WTC11 (cell line): ENCODE measurements around the gene STPG2. TPM values are rescaled to one million over a fixed set of nuclear protein-coding genes. Genes with fewer than 3 reads are reported as not detected.

ENCODE experiments used
- ATAC-seq: fragments of 200-7000 bp; cut with Tn5 transposase; 2 replicates; pipeline ENCODE4 v1.10.0; 2021; ENCODE audit warnings: mild to moderate bottlenecking, moderate library complexity
- CTCF ChIA-PET: fragments of 300-600 bp; sonication (Branson Sonifier 250); formaldehyde crosslinking; loops from one replicate; lab custom pipeline; 2021; ENCODE audit warnings: antibody characterized with exemption; lab: Charles Lee
- POLR2A ChIA-PET: fragments of 350-600 bp; sonication (Branson Sonifier 250); formaldehyde crosslinking; loops from one replicate; lab custom pipeline; 2021; ENCODE audit warnings: antibody characterized with exemption; lab: Charles Lee
- DNase-seq: peaks from one replicate; pipeline ENCODE4 v3.0.0; 2021; ENCODE audit warnings: low spot score
- H3K27ac Mint-ChIP-seq: 2 replicates; pipeline ENCODE4 v1.8.0; 2021; ENCODE audit warnings: mixed read lengths
- H3K27me3 Mint-ChIP-seq: 2 replicates; pipeline ENCODE4 v1.8.0; 2021; ENCODE audit warnings: low read depth, mild to moderate bottlenecking, moderate library complexity, mixed read lengths
- H3K36me3 Mint-ChIP-seq: 2 replicates; pipeline ENCODE4 v1.8.0; 2021; ENCODE audit warnings: mixed read lengths
- H3K4me1 Mint-ChIP-seq: 2 replicates; pipeline ENCODE4 v1.8.0; 2022; ENCODE audit warnings: mixed read lengths
- H3K4me3 Mint-ChIP-seq: 2 replicates; pipeline ENCODE4 v1.8.0; 2021; ENCODE audit warnings: mild to moderate bottlenecking, moderate library complexity, mixed read lengths
- H3K9me3 Mint-ChIP-seq: 2 replicates; pipeline ENCODE4 v1.8.0; 2021; ENCODE audit warnings: mixed read lengths
- ATF1 ChIP-seq: sonication (generic); formaldehyde crosslinking; IDR thresholded peaks from 2 replicates; pipeline ENCODE4 v1.8.1; 2023; ENCODE audit warnings: mild to moderate bottlenecking, moderate library complexity, missing genetic modification reagents
- CBFB ChIP-seq: sonication (generic); formaldehyde crosslinking; IDR thresholded peaks from 2 replicates; pipeline ENCODE4 v1.8.1; 2022; ENCODE audit warnings: mild to moderate bottlenecking, low read depth, missing genetic modification reagents
- CREM ChIP-seq: sonication (generic); formaldehyde crosslinking; IDR thresholded peaks from 2 replicates; pipeline ENCODE4 v1.8.1; 2022; ENCODE audit warnings: mild to moderate bottlenecking, missing genetic modification reagents, moderate library complexity
- ELF4 ChIP-seq: sonication (generic); formaldehyde crosslinking; IDR thresholded peaks from 2 replicates; pipeline ENCODE4 v1.8.1; 2022; ENCODE audit warnings: low read depth, mild to moderate bottlenecking, moderate library complexity, missing genetic modification reagents
- FOXJ3 ChIP-seq: sonication (generic); formaldehyde crosslinking; IDR thresholded peaks from 2 replicates; pipeline ENCODE4 v1.9.0; 2021; ENCODE audit warnings: missing genetic modification reagents, mild to moderate bottlenecking, borderline replicate concordance
- FOXK1 ChIP-seq: sonication (generic); formaldehyde crosslinking; IDR thresholded peaks from 2 replicates; pipeline ENCODE4 v1.8.0; 2022; ENCODE audit warnings: mild to moderate bottlenecking, moderate library complexity, missing genetic modification reagents
- FOXP1 ChIP-seq: sonication (generic); formaldehyde crosslinking; IDR thresholded peaks from 2 replicates; pipeline ENCODE4 v1.8.0; 2022; ENCODE audit warnings: missing genetic modification reagents, mild to moderate bottlenecking, moderate library complexity, borderline replicate concordance
- FOXP4 ChIP-seq: sonication (generic); formaldehyde crosslinking; IDR thresholded peaks from 2 replicates; pipeline ENCODE4 v1.8.0; 2022; ENCODE audit warnings: mild to moderate bottlenecking, missing genetic modification reagents
- HMGA2 ChIP-seq: fragments of 250-450 bp; sonication (Bioruptor Pico); IDR thresholded peaks from 2 replicates; pipeline ENCODE4 v1.4.0; 2021; ENCODE audit warnings: mild to moderate bottlenecking, moderate library complexity
- NFE2L1 ChIP-seq: sonication (generic); formaldehyde crosslinking; IDR thresholded peaks from 2 replicates; pipeline ENCODE4 v1.8.1; 2023; ENCODE audit warnings: missing genetic modification reagents
- NR1H2 ChIP-seq: sonication (generic); formaldehyde crosslinking; IDR thresholded peaks from 2 replicates; pipeline ENCODE4 v1.9.0; 2021; ENCODE audit warnings: mild to moderate bottlenecking, moderate library complexity, missing genetic modification reagents
- NR2C2 ChIP-seq: sonication (generic); formaldehyde crosslinking; IDR thresholded peaks from 2 replicates; pipeline ENCODE4 v1.8.0; 2022; ENCODE audit warnings: mild to moderate bottlenecking, missing genetic modification reagents
- OVOL2 ChIP-seq: fragments of 250-450 bp; sonication (Bioruptor Pico); IDR thresholded peaks from 2 replicates; pipeline ENCODE4 v1.9.0; 2021; ENCODE audit warnings: mild to moderate bottlenecking, borderline replicate concordance
- RELA ChIP-seq: sonication (generic); formaldehyde crosslinking; IDR thresholded peaks from 2 replicates; pipeline ENCODE4 v1.8.1; 2022; ENCODE audit warnings: missing genetic modification reagents, mild to moderate bottlenecking, borderline replicate concordance
- RORB ChIP-seq: fragments of 250-450 bp; sonication (Bioruptor Pico); IDR thresholded peaks from 2 replicates; pipeline ENCODE4 v1.9.0; 2021; ENCODE audit warnings: mild to moderate bottlenecking
- TEAD1 ChIP-seq: sonication (generic); formaldehyde crosslinking; IDR thresholded peaks from 2 replicates; pipeline ENCODE4 v1.8.0; 2022; ENCODE audit warnings: mild to moderate bottlenecking, missing genetic modification reagents
- TEAD4 ChIP-seq: sonication (generic); formaldehyde crosslinking; IDR thresholded peaks from 2 replicates; pipeline ENCODE4 v1.8.0; 2022; ENCODE audit warnings: mild to moderate bottlenecking, missing genetic modification reagents
- ZNF138 ChIP-seq: sonication (generic); formaldehyde crosslinking; conservative IDR thresholded peaks from 2 replicates; pipeline ENCODE4 v1.8.1; 2022; ENCODE audit warnings: mild to moderate bottlenecking, moderate library complexity, missing genetic modification reagents
- ZNF232 ChIP-seq: sonication (generic); formaldehyde crosslinking; IDR thresholded peaks from 2 replicates; pipeline ENCODE4 v1.8.0; 2022; ENCODE audit warnings: mild to moderate bottlenecking, missing genetic modification reagents
- ZNF396 ChIP-seq: fragments of 250-450 bp; sonication (Bioruptor Pico); IDR thresholded peaks from 2 replicates; pipeline ENCODE4 v1.8.0; 2021; ENCODE audit warnings: mild to moderate bottlenecking, moderate library complexity, borderline replicate concordance
- ZNF416 ChIP-seq: fragments of 250-450 bp; sonication (Bioruptor Pico); IDR thresholded peaks from 2 replicates; pipeline ENCODE4 v1.9.0; 2021; ENCODE audit warnings: mild to moderate bottlenecking, inconsistent platforms
- total RNA-seq: library from RNA; stranded (reverse); gene quantifications from 3 replicates; pipeline ENCODE4 v1.2.3, GENCODE V29; 2021
- TF ChIP-seq, protein P1 (sequence below): sonication (generic); formaldehyde crosslinking; IDR thresholded peaks from 2 replicates; pipeline ENCODE4 v1.8.0; 2023; ENCODE audit warnings: mild to moderate bottlenecking, missing genetic modification reagents
- TF ChIP-seq, protein P2 (sequence below): sonication (generic); formaldehyde crosslinking; IDR thresholded peaks from 2 replicates; pipeline ENCODE4 v1.8.1; 2023; ENCODE audit warnings: mild to moderate bottlenecking, missing genetic modification reagents, moderate library complexity
- TF ChIP-seq, protein P3 (sequence below): sonication (generic); formaldehyde crosslinking; IDR thresholded peaks from 2 replicates; pipeline ENCODE4 v1.8.1; 2022; ENCODE audit warnings: low read depth, missing genetic modification reagents, borderline replicate concordance
- TF ChIP-seq, protein P4 (sequence below): sonication (generic); formaldehyde crosslinking; IDR thresholded peaks from 2 replicates; pipeline ENCODE4 v1.8.1; 2022; ENCODE audit warnings: mild to moderate bottlenecking, missing genetic modification reagents, moderate library complexity, borderline replicate concordance

STPG2 gene
- total RNA-seq, 1 experiment from 2014 or later, result 0.17 TPM

DNA sequence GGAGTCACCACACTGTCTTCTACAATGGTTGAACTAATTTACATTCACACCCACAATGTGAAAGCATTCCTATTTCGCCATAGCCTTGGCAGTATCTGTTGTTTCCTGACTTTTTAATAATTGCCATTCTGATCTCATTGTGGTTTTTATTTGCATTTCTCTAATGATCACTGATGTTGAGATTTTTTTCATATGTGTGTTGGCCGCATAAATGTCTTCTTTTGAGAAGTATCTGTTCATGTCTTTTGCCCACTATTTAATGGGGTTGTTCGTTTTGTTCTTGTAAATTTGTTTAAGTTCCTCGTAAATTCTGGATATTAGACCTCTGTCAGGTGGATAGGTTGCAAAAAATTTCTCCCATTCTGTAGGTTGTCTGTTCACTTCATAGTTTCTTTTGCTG is 519.1 kb downstream of the STPG2 start:
- no peak for TF ChIP-seq NR1H2 (CRISPR knock-in tag)
- no peak for TF ChIP-seq ELF4 (CRISPR knock-in tag)
- no peak for TF ChIP-seq FOXJ3
- no peak for TF ChIP-seq ZNF416 (CRISPR knock-in tag)
- TF ChIP-seq TEAD4, result no peak
- no peak for TF ChIP-seq FOXK1 (CRISPR knock-in tag)
- no peak for TF ChIP-seq ZNF396 (CRISPR knock-in tag)
- TF ChIP-seq CREM (CRISPR knock-in tag), result no peak
- TF ChIP-seq ZNF138, result no peak
- TF ChIP-seq, protein P1, sequence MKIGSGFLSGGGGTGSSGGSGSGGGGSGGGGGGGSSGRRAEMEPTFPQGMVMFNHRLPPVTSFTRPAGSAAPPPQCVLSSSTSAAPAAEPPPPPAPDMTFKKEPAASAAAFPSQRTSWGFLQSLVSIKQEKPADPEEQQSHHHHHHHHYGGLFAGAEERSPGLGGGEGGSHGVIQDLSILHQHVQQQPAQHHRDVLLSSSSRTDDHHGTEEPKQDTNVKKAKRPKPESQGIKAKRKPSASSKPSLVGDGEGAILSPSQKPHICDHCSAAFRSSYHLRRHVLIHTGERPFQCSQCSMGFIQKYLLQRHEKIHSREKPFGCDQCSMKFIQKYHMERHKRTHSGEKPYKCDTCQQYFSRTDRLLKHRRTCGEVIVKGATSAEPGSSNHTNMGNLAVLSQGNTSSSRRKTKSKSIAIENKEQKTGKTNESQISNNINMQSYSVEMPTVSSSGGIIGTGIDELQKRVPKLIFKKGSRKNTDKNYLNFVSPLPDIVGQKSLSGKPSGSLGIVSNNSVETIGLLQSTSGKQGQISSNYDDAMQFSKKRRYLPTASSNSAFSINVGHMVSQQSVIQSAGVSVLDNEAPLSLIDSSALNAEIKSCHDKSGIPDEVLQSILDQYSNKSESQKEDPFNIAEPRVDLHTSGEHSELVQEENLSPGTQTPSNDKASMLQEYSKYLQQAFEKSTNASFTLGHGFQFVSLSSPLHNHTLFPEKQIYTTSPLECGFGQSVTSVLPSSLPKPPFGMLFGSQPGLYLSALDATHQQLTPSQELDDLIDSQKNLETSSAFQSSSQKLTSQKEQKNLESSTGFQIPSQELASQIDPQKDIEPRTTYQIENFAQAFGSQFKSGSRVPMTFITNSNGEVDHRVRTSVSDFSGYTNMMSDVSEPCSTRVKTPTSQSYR, result no peak
- TF ChIP-seq ATF1 (CRISPR knock-in tag), result no peak
- no peak for TF ChIP-seq FOXP1 (CRISPR knock-in tag)
- TF ChIP-seq, protein P2, sequence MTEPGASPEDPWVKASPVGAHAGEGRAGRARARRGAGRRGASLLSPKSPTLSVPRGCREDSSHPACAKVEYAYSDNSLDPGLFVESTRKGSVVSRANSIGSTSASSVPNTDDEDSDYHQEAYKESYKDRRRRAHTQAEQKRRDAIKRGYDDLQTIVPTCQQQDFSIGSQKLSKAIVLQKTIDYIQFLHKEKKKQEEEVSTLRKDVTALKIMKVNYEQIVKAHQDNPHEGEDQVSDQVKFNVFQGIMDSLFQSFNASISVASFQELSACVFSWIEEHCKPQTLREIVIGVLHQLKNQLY (CRISPR knock-in tag), result no peak
- TF ChIP-seq, protein P3, sequence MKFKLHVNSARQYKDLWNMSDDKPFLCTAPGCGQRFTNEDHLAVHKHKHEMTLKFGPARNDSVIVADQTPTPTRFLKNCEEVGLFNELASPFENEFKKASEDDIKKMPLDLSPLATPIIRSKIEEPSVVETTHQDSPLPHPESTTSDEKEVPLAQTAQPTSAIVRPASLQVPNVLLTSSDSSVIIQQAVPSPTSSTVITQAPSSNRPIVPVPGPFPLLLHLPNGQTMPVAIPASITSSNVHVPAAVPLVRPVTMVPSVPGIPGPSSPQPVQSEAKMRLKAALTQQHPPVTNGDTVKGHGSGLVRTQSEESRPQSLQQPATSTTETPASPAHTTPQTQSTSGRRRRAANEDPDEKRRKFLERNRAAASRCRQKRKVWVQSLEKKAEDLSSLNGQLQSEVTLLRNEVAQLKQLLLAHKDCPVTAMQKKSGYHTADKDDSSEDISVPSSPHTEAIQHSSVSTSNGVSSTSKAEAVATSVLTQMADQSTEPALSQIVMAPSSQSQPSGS (CRISPR knock-in tag), result no peak
- TF ChIP-seq NFE2L1 (CRISPR knock-in tag), result no peak
- TF ChIP-seq, all 79 proteins: peak for 0
- Mint-ChIP-seq H3K36me3 (no peaks in the 10 kb centered on the region), H3K9me3 (peaks cover 17% of the 10 kb centered on the region), H3K27me3 (0 out of 2 replicates have a peak, but pooled peaks cover 2% of the 10 kb centered on the region), H3K4me1 (peaks cover 7% of the 10 kb centered on the region), H3K4me3 (no peak overlapping the region), H3K27ac (no peak overlapping the region)
- CTCF ChIA-PET, result no interaction called here
- DNase-seq (no peak), ATAC-seq (no peak)
- POLR2A ChIA-PET, result no interaction called here

GRCh38 chr4:97605932-97606331 is 537.3 kb downstream of the STPG2 start:
- ATAC-seq, result no peak
- Mint-ChIP-seq H3K4me1 (no peaks in the 10 kb centered on the region), H3K27me3 (no peaks in the 10 kb centered on the region), H3K4me3 (no peak overlapping the region), H3K36me3 (no peaks in the 10 kb centered on the region), H3K27ac (no peak overlapping the region), H3K9me3 (no peaks in the 10 kb centered on the region)
- DNase-seq, result no peak
- ChIA-PET POLR2A (no interaction called here), CTCF (no interaction called here)
- TF ChIP-seq, protein P4, sequence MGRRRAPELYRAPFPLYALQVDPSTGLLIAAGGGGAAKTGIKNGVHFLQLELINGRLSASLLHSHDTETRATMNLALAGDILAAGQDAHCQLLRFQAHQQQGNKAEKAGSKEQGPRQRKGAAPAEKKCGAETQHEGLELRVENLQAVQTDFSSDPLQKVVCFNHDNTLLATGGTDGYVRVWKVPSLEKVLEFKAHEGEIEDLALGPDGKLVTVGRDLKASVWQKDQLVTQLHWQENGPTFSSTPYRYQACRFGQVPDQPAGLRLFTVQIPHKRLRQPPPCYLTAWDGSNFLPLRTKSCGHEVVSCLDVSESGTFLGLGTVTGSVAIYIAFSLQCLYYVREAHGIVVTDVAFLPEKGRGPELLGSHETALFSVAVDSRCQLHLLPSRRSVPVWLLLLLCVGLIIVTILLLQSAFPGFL, result no peak
- TF ChIP-seq OVOL2 (CRISPR knock-in tag) (no peak), FOXP4 (no peak), TEAD1 (CRISPR knock-in tag) (no peak), CBFB (CRISPR knock-in tag) (no peak), ZNF232 (CRISPR knock-in tag) (no peak), NR2C2 (CRISPR knock-in tag) (no peak), RORB (CRISPR knock-in tag) (no peak), HMGA2 (CRISPR knock-in tag) (no peak), RELA (CRISPR knock-in tag) (no peak), FOXK1 (CRISPR knock-in tag) (no peak), NR1H2 (CRISPR knock-in tag) (no peak), NFE2L1 (CRISPR knock-in tag) (no peak)
- TF ChIP-seq, protein P3 (CRISPR knock-in tag), result no peak
